Muscle layer of colon (tissue), 2 donors: ENCODE results near the gene TTC39A.

ENCODE experiments used
- H3K27ac ChIP-seq: one replicate; pipeline ENCODE4 v1.7.0; 2013; ENCODE audit warnings: low read depth, mild to moderate bottlenecking, low read length, moderate library complexity
- H3K27me3 ChIP-seq, 2 donors: one replicate each; pipeline ENCODE4 v1.7.0; 2013; ENCODE audit warnings: low read length in 2 of 2, mild to moderate bottlenecking in 2 of 2; ENCODE audit not compliant: insufficient read depth in 2 of 2, control insufficient read depth in 1 of 2
- H3K36me3 ChIP-seq: one replicate; pipeline ENCODE4 v1.7.0; 2013; ENCODE audit warnings: mild to moderate bottlenecking, low read length; ENCODE audit not compliant: insufficient read depth
- H3K4me1 ChIP-seq: one replicate; pipeline ENCODE4 v1.7.0; 2013; ENCODE audit warnings: mild to moderate bottlenecking, low read length; ENCODE audit not compliant: insufficient read depth
- H3K4me3 ChIP-seq, 2 donors: one replicate each; pipeline ENCODE4 v1.7.0; 2013; ENCODE audit warnings: low read length in 2 of 2, low read depth in 1 of 2, mild to moderate bottlenecking in 1 of 2, moderate library complexity in 1 of 2
- H3K9ac ChIP-seq: one replicate; pipeline ENCODE4 v1.7.0; 2013; ENCODE audit warnings: low read length
- H3K9me3 ChIP-seq: one replicate; pipeline ENCODE4 v1.7.0; 2013; ENCODE audit warnings: mild to moderate bottlenecking, low read length
- donor health status: abdominal sarcoma.
- donor health status: Adenocarcinoma of cecum.

TTC39A gene

GRCh38 chr1:51290489-51290847 lies 39.9 kb downstream of the TTC39A start:
- no peaks in the 10 kb centered on the region for H3K36me3 ChIP-seq

GRCh38 chr1:51289676-51290488 lies 40.5 kb downstream of the TTC39A start:
- no peak overlapping the region for H3K4me3 ChIP-seq
- H3K9me3 ChIP-seq = no peaks in the 10 kb centered on the region
- H3K4me1 ChIP-seq = no peaks in the 10 kb centered on the region
- H3K9ac ChIP-seq = no peak overlapping the region
- H3K36me3 ChIP-seq = no peaks in the 10 kb centered on the region
- H3K27me3 ChIP-seq = no peaks in the 10 kb centered on the region
- H3K27ac ChIP-seq = no peak overlapping the region

More at GRCh38 chr1:51290489-51290847, 39.9 kb downstream of the TTC39A start:
- Histone ChIP-seq H3K9ac (no peak overlapping the region), H3K4me3 (no peak overlapping the region), H3K9me3 (no peaks in the 10 kb centered on the region), H3K27ac (no peak overlapping the region), H3K27me3 (no peaks in the 10 kb centered on the region), H3K4me1 (no peaks in the 10 kb centered on the region)

- H3K27me3 ChIP-seq = no peaks in the 10 kb centered on the region
- H3K36me3 ChIP-seq = no peaks in the 10 kb centered on the region
- no peaks in the 10 kb centered on the region for H3K4me1 ChIP-seq
- H3K27ac ChIP-seq = no peak overlapping the region
- no peaks in the 10 kb centered on the region for H3K9me3 ChIP-seq
- H3K9ac ChIP-seq = no peak overlapping the region
- H3K4me3 ChIP-seq = no peak overlapping the region
These were observed 41.8 kb downstream of the TTC39A start for GRCh38 chr1:51288578-51288977.

GRCh38 chr1:51287966-51288365 lies 42.4 kb downstream of the TTC39A start:
- Histone ChIP-seq H3K27me3 (no peaks in the 10 kb centered on the region), H3K9ac (no peak overlapping the region), H3K27ac (no peak overlapping the region), H3K36me3 (no peaks in the 10 kb centered on the region), H3K4me1 (no peaks in the 10 kb centered on the region), H3K4me3 (no peak overlapping the region), H3K9me3 (no peaks in the 10 kb centered on the region)

GRCh38 chr1:51285055-51285454 lies 45.3 kb downstream of the TTC39A start:
- H3K9me3 ChIP-seq = no peaks in the 10 kb centered on the region
- no peaks in the 10 kb centered on the region for H3K4me1 ChIP-seq
- H3K4me3 ChIP-seq = no peak overlapping the region
- no peak overlapping the region for H3K27ac ChIP-seq
- no peaks in the 10 kb centered on the region for H3K27me3 ChIP-seq
- H3K9ac ChIP-seq = no peak overlapping the region
- no peaks in the 10 kb centered on the region for H3K36me3 ChIP-seq

- no peak overlapping the region for H3K4me3 ChIP-seq
- H3K36me3 ChIP-seq = no peaks in the 10 kb centered on the region
- no peak overlapping the region for H3K27ac ChIP-seq
- no peaks in the 10 kb centered on the region for H3K4me1 ChIP-seq
- H3K9me3 ChIP-seq = no peaks in the 10 kb centered on the region
- no peak overlapping the region for H3K9ac ChIP-seq
- no peaks in the 10 kb centered on the region for H3K27me3 ChIP-seq
These were observed 45.8 kb downstream of the TTC39A start for GRCh38 chr1:51284487-51284954.

GRCh38 chr1:51283979-51284378 lies 46.4 kb downstream of the TTC39A start:
- Histone ChIP-seq H3K9ac (no peak overlapping the region), H3K9me3 (no peaks in the 10 kb centered on the region), H3K27ac (no peak overlapping the region), H3K36me3 (no peaks in the 10 kb centered on the region), H3K4me3 (no peak overlapping the region), H3K4me1 (no peaks in the 10 kb centered on the region), H3K27me3 (no peaks in the 10 kb centered on the region)

GRCh38 chr1:51282605-51283004 lies 47.8 kb downstream of the TTC39A start:
- H3K27me3 ChIP-seq = no peaks in the 10 kb centered on the region
- H3K4me1 ChIP-seq = no peaks in the 10 kb centered on the region
- H3K27ac ChIP-seq = no peak overlapping the region
- H3K9me3 ChIP-seq = no peaks in the 10 kb centered on the region
- H3K36me3 ChIP-seq = no peaks in the 10 kb centered on the region
- no peak overlapping the region for H3K9ac ChIP-seq
- no peak overlapping the region for H3K4me3 ChIP-seq

- no peaks in the 10 kb centered on the region for H3K36me3 ChIP-seq
- no peak overlapping the region for H3K9ac ChIP-seq
- no peak overlapping the region for H3K27ac ChIP-seq
- H3K9me3 ChIP-seq = no peaks in the 10 kb centered on the region
- no peak overlapping the region for H3K4me3 ChIP-seq
- H3K27me3 ChIP-seq = no peaks in the 10 kb centered on the region
- H3K4me1 ChIP-seq = no peaks in the 10 kb centered on the region
These were observed 48.6 kb downstream of the TTC39A start for GRCh38 chr1:51281807-51282206.

GRCh38 chr1:51280321-51280978 lies 49.9 kb downstream of the TTC39A start:
- H3K4me1 ChIP-seq = no peaks in the 10 kb centered on the region
- no peaks in the 10 kb centered on the region for H3K9me3 ChIP-seq
- no peak overlapping the region for H3K27ac ChIP-seq
- H3K4me3 ChIP-seq = no peak overlapping the region
- H3K27me3 ChIP-seq = no peaks in the 10 kb centered on the region
- no peak overlapping the region for H3K9ac ChIP-seq
- no peaks in the 10 kb centered on the region for H3K36me3 ChIP-seq

- H3K36me3 ChIP-seq = peaks cover 11% of the 10 kb centered on the region
- no peaks in the 10 kb centered on the region for H3K27me3 ChIP-seq
- H3K4me3 ChIP-seq = no peak overlapping the region
- no peak overlapping the region for H3K9ac ChIP-seq
- H3K9me3 ChIP-seq = no peaks in the 10 kb centered on the region
- no peak overlapping the region for H3K27ac ChIP-seq
- no peaks in the 10 kb centered on the region for H3K4me1 ChIP-seq
These were observed 54.1 kb downstream of the TTC39A start for GRCh38 chr1:51276286-51276685.

- peaks cover 18% of the 10 kb centered on the region for H3K36me3 ChIP-seq
- H3K27ac ChIP-seq = no peak overlapping the region
- H3K4me3 ChIP-seq = no peak overlapping the region
- no peak overlapping the region for H3K9ac ChIP-seq
- H3K27me3 ChIP-seq = no peaks in the 10 kb centered on the region
- H3K9me3 ChIP-seq = no peaks in the 10 kb centered on the region
- no peaks in the 10 kb centered on the region for H3K4me1 ChIP-seq
These were observed 55.7 kb downstream of the TTC39A start for GRCh38 chr1:51274676-51275075.
